ENCODE results near the gene YEATS2.

YEATS2 gene

GRCh38 chr3:183815563-183815940 lies 118.0 kb downstream of the YEATS2 start:
- DNase-seq = no peak

- no peak for DNase-seq
Measured at GRCh38 chr3:183815951-183816475, 118.4 kb downstream of the YEATS2 start.

- DNase-seq = no peak
Measured at GRCh38 chr3:183816681-183817510, 119.3 kb downstream of the YEATS2 start.

- DNase-seq = no peak
Measured at GRCh38 chr3:183817639-183818038, 120.0 kb downstream of the YEATS2 start.

GRCh38 chr3:183818041-183818620 lies 120.5 kb downstream of the YEATS2 start:
- DNase-seq = no peak

GRCh38 chr3:183818706-183819624 lies 121.4 kb downstream of the YEATS2 start:
- DNase-seq = no peak

- no peak for DNase-seq
Measured at GRCh38 chr3:183819831-183820230, 122.2 kb downstream of the YEATS2 start.

- no peak for DNase-seq
Measured at GRCh38 chr3:183822631-183823030, 125.0 kb downstream of the YEATS2 start.

GRCh38 chr3:183823963-183824362 lies 126.4 kb downstream of the YEATS2 start:
- no peak for DNase-seq

GRCh38 chr3:183824761-183825455 lies 127.3 kb downstream of the YEATS2 start:
- peak; percentile 28 for DNase-seq

- DNase-seq = peak; percentile 47
Measured at GRCh38 chr3:183825456-183826161, 128.0 kb downstream of the YEATS2 start, which contains the start of gene MAP6D1. Gene MAP6D1, minus strand, starts transcription at chr3:183825577. Its CDS starts 30 bp downstream, at chr3:183825547.

- DNase-seq = no peak
Measured at GRCh38 chr3:183826448-183827250, 129.1 kb downstream of the YEATS2 start.

GRCh38 chr3:183827809-183828537 lies 130.4 kb downstream of the YEATS2 start:
- DNase-seq = no peak

GRCh38 chr3:183828538-183828870 lies 130.9 kb downstream of the YEATS2 start:
- DNase-seq = no peak

- DNase-seq = no peak
Measured at GRCh38 chr3:183829466-183829865, 131.9 kb downstream of the YEATS2 start.

- DNase-seq = no peak
Measured at GRCh38 chr3:183830187-183830586, 132.6 kb downstream of the YEATS2 start.

- no peak for DNase-seq
Measured at GRCh38 chr3:183833516-183833915, 135.9 kb downstream of the YEATS2 start.

- no peak for DNase-seq
Measured at GRCh38 chr3:183837390-183837789, 139.8 kb downstream of the YEATS2 start.

GRCh38 chr3:183837894-183838293 lies 140.3 kb downstream of the YEATS2 start:
- DNase-seq = no peak

- no peak for DNase-seq
Measured at GRCh38 chr3:183839751-183840150, 142.2 kb downstream of the YEATS2 start.
